ENCODE data around the gene EXOC4.

GRCh38 chr7:133290676-133291333 lies 37.9 kb downstream of the EXOC4 start:
- TF ChIP-seq POLR2AphosphoS5 (IDR thresholded peaks at IDR 0.05; ENCODE audit: borderline replicate concordance, low read depth, low read length), result no peak
- no peak for TF ChIP-seq EZH2 (IDR thresholded peaks at IDR 0.05)
- no peak for TF ChIP-seq FOXP2 (optimal IDR thresholded peaks at IDR 0.05; ENCODE audit: control extremely low read depth, extremely low read length, insufficient read depth)

Data from SK-N-MC (cell line).